ENCODE results near the gene BAHCC1.

DNA sequence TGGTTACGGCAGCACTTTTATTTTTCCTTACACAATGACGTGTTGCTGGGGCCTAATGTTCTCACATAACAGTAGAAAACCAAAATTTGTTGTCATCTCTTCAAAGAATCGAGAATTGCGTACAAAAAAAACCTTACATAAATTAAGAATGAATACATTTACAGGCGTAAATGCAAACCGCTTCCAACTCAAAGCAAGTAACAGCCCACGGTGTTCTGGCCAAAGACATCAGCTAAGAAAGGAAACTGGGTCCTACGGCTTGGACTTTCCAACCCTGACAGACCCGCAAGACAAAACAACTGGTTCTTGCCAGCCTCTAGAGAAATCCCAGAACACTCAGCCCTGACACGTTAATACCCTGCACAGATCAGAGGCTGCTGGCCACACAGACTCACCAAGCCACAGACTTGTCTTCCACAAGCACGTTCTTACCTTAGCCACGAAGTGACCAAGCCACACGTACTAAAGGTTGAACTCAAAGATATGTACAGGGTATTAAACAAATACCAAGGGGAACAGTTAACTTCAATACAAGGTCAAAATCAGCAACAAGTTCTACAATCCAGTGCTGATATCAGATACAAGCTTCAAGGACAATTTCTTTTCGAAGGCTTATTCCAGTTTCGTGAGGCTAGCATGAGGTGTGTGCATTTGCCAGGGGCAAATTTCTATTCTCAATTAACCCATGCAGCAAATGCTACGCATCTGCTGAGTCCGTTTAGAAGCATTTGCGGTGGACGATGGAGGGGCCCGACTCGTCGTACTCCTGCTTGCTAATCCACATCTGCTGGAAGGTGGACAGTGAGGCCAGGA is 114.9 kb downstream of the BAHCC1 start:
- TF ChIP-seq POLR2AphosphoS5 (IDR thresholded peaks at IDR 0.05; ENCODE audit: low read depth, low read length) (no peak), POLR2A (IDR thresholded peaks at IDR 0.05; ENCODE audit: low read depth, low read length) (no peak; the same call in 1 of the 2 replicates), TAF1 (IDR thresholded peaks at IDR 0.05; ENCODE audit: borderline replicate concordance, low read depth, low read length) (no peak)

Measured in GM12892 (cell line).